KOPT-K1 (cell line): Measurements from ENCODE around the gene VARS1.
"Not testable (repeated sequence)": the region's sequence is repeated elsewhere in the genome, so short reads cannot be mapped to it uniquely, and the experiment has no call there.

Experiments used
- H3K27ac ChIP-seq: fragments of 200-600 bp; sonication (generic); 2 replicates; pipeline ENCODE4 v1.5.1; 2016; ENCODE audit warnings: antibody characterized with exemption, mild to moderate bottlenecking, low read depth, low read length; ENCODE audit not compliant: poor library complexity, severe bottlenecking
- H3K36me3 ChIP-seq: fragments of 200-600 bp; sonication (generic); 2 replicates; pipeline ENCODE4 v1.5.1; 2017; ENCODE audit warnings: antibody characterized with exemption, mild to moderate bottlenecking, low read length, moderate library complexity; ENCODE audit not compliant: insufficient read depth
- H3K9me3 ChIP-seq: fragments of 200-600 bp; sonication (generic); 2 replicates; pipeline ENCODE4 v1.5.1; 2017; ENCODE audit warnings: antibody characterized with exemption, low read length, mild to moderate bottlenecking; ENCODE audit not compliant: insufficient read depth, poor library complexity, severe bottlenecking

Gene VARS1

DNA sequence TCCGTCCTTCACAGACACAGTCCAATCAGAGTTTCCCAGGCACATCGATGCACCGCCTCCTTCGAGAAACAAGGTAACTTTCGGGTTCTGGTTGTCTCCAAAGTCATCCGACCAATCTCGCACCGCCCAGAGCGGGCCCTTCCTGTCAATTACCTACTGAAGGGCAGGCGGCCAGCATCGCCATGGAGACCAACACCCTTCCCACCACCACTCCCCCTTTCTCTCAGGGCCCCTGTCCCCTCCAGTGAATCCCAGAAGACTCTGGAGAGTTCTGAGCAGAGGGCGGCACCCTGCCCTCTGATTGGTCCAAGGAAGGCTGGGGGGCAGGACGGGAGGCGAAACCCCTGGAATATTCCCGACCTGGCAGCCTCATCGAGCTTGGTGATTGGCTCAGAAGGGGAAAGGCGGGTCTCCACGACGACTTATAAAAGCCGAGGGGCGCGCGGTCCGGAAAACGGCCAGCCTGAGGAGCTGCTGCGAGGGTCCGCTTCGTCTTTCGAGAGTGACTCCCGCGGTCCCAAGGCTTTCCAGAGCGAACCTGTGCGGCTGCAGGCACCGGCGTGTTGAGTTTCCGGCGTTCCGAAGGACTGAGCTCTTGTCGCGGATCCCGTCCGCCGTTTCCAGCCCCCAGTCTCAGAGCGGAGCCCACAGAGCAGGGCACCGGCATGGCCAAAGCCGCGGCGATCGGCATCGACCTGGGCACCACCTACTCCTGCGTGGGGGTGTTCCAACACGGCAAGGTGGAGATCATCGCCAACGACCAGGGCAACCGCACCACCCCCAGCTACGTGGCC, 31.9 kb upstream of the VARS1 start, which contains the start of gene HSPA1B:
HSPA1B (plus strand) TSS at position 453 of the 794 bp plus-strand sequence; CDS start at position 666, 213 bp downstream.
- H3K27ac ChIP-seq, result peak within 1 kb of the TSS; percentile 70
- H3K36me3 ChIP-seq, result peaks cover 5% of the 10 kb centered on the region; the same call in 1 of the 2 replicates
- no peaks in the 10 kb centered on the region for H3K9me3 ChIP-seq

DNA sequence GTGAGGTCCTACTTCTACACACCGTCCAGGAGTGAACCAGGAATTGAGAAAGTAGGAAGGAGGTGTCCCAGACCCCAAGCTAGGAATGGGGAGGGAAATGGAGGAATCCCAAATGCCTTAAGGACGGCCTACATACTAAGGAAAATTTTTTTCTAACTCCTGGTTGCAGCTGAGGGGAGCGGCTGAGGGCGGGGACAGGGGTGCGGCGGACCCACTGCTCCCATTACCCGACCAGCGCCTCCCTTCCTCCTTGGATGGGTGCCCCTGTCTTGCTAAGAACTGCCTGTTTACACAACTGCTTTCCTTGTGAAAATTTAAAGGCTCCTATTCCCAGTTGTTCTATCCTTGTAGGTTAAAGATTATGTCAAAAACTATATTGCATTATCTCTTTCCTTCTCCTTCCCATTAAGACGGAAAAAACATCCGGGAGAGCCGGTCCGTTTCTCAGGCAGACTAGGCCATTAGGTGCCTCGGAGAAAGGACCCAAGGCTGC, 31.3 kb upstream of the VARS1 start:
- Histone ChIP-seq H3K27ac (peak overlapping the region; percentile 70), H3K36me3 (peaks cover 5% of the 10 kb centered on the region; the same call in 1 of the 2 replicates)

DNA sequence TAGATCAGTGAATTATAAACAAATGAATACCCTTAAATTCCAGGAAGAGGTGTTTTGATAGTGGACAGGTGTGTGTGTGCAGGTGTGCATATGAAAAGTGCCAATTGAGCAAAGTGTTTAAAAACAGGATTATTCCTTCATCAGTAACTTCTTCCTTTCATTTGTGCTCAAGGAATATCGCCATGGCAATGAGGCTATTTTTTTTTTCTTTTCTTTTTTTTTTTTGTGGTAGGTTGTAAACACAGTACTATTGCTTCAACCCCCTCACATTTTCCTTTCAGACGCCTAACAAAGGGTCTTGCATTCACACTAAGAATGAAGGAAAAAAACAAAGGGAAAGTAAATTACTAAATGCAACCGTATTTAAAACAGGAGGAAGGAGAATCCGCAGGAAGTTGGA, 30.0 kb upstream of the VARS1 start:
- Histone ChIP-seq H3K27ac (no peak overlapping the region), H3K9me3 (no peaks in the 10 kb centered on the region)

More for the DNA sequence above, 31.3 kb upstream of the VARS1 start:
- no peaks in the 10 kb centered on the region for H3K9me3 ChIP-seq

DNA sequence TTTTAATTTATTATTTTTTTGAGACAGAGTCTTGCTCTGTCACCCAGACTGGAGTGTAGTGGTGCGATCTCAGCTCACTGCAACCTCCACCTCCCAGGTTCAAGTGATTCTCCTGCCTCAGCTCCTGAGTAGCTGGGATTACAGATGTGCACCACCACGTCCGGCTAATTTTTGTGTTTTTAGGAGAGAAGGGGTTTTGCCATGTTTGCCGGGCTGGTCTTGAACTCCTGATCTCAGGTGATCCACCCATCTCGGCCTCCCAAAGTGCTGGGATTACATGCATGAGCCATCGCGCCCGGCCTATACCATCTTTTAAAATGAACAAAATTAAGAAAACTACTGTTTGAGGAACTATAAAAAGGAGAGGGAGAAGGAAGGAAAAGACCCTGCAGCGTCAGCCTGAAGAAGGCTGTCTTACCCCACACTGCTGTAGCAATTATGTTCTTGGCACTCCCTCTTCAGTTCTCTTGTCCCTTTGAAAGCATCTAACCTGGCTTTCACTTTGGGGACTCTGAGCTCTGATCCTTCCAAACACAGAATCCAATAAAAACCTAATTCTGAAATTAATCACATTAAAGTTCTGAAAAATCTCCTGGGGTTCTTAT, 28.1 kb upstream of the VARS1 start:
- not testable (repeated sequence) for H3K36me3 ChIP-seq, H3K9me3 ChIP-seq, H3K27ac ChIP-seq

More for the DNA sequence above, 30.0 kb upstream of the VARS1 start:
- no peaks in the 10 kb centered on the region for H3K36me3 ChIP-seq

DNA sequence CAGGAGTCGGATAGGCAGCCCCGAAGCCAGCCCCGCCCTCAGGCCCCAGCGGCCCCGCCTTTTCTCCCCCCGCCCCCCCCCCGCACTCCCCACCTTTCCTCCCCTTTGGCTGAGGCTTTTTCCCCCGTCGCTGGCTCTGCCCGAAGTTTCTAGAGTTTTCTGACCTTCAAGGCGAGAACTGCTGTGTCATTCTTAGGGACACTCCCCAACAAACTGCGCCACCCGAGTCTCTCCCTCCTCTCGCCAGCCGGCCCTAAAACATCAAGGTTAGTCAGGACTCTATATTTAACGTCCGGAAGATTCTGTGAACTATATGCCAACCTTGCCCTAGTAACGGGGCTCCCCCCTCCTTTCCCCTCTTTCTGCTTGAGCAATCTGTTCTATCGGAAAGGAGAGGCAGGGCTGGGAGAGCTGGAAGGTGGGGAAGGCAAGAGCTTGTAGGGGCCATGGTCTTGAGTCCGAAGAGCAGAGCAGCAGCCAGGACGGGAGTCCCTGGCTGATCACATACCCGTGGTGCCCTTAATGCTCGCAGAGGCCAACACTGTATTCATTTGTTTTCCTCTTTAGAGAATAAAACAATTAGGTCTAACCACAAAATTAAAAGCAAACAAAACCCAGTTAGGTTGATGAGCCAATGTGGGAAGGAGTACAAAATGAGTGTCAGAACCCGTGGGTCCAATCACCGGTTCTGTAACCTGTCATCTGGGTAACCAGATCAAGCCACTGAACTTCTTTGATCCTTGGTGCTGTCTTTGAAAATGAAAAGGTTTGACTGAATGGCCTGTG, 26.7 kb upstream of the VARS1 start:
- no peaks in the 10 kb centered on the region for H3K9me3 ChIP-seq
- H3K36me3 ChIP-seq, result no peaks in the 10 kb centered on the region
- H3K27ac ChIP-seq, result peak overlapping the region; percentile 68

DNA sequence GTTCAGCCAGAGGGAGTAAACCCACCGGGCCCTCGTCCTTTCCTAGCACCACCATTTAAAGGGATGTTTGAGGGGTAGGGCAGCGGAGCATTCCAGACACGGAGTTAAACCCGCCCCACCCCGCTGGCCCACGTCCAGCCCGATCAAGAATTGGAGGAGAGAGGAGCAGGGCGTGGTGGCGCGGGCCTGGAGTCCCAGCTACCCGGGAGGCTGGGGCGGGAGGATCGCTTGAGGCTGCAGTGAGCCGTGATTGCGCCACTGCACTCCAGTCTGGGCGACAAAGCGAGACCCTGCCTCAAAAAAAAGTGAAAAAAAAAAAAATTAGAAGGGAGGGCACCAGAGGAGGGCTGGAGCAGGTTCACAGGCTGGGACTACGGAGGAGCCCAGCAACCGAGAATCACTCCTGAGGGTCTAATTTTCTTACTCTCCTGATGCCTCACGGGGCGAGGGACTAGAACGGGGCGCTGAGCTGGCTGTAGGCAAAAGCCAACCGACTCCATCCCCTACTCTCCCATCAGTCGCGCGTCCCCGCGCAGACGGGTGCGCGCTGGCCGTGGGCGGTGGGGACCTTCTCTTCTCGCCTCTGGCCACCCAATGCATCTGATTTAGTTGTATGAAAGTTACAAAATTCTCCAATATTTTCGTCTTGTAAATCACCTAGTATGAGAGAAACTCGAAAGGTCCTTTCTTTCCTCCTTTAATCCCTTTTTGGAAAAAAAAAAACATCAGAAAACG, 25.9 kb upstream of the VARS1 start:
- Histone ChIP-seq H3K36me3 (no peaks in the 10 kb centered on the region), H3K27ac (peak overlapping the region; percentile 68), H3K9me3 (no peaks in the 10 kb centered on the region)

DNA sequence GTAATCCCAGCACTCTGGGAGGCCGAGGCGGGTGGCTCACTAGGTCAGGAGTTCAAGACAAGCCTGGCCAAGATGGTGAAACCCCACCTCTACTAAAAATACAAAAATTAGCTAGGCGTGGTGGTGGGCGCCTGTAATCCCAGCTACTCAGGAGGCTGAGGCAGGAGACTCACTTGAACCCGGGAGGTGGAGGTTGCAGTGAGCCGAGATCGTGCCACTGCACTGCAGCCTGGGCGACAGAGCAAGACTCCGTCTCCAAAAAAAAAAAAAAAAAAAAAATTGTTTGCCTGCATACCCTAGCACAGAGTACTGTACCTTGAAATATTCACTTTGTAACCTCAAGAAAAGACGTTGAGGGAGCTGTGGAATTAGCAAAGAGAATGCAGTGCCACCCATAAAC, 24.8 kb upstream of the VARS1 start:
- H3K9me3 ChIP-seq, H3K36me3 ChIP-seq, H3K27ac ChIP-seq: not testable (repeated sequence)

DNA sequence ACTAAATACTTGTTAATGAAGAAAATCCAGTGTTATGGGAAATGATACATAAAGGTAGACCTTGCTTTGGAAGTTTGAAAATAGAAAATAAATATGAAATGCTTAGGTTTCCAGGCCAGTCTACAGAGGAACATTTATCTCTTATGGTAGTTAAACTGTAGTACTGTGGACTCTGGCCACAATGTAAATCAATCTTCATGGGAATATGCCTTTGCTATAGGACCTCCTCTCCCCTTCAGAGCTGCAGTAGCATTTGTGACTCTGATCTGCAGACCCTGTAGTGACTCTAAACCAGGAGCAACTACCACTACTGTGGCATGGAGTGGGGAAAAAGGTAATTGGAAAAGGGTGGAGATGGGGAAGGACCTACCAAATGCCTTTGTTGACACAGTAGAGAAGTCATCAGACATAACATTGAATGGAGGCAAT, 24.3 kb upstream of the VARS1 start:
- Histone ChIP-seq H3K27ac (no peak overlapping the region), H3K9me3 (no peaks in the 10 kb centered on the region), H3K36me3 (no peaks in the 10 kb centered on the region)

DNA sequence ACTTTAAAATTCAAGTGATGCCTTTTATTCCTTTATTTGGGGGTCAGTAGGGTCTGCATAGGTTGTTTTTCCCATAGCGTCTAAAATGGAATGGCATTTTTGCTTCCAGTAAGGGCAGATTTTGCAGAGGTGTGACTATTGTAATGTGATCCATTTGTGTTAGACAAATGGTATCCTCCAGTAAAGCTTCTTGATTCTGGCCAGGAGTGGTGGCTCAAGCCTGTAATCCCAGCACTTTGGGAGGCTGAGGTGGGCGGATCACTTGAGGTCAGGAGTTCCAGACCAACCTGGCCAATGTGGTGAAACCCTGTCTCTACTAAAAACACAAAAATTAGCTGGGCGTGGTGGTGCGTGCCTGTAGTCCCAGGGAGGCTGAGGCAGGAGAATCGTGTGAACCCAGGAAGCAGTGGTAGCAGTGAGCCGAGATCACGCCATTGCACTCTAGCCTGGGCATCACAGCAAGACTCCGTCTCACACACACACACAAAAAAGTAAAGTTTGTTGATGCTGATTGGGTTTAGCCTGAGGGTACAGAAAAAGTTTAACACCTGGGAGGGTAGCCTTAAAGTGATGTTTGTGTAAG, 22.5 kb upstream of the VARS1 start:
- not testable (repeated sequence) for H3K36me3 ChIP-seq, H3K9me3 ChIP-seq, H3K27ac ChIP-seq

DNA sequence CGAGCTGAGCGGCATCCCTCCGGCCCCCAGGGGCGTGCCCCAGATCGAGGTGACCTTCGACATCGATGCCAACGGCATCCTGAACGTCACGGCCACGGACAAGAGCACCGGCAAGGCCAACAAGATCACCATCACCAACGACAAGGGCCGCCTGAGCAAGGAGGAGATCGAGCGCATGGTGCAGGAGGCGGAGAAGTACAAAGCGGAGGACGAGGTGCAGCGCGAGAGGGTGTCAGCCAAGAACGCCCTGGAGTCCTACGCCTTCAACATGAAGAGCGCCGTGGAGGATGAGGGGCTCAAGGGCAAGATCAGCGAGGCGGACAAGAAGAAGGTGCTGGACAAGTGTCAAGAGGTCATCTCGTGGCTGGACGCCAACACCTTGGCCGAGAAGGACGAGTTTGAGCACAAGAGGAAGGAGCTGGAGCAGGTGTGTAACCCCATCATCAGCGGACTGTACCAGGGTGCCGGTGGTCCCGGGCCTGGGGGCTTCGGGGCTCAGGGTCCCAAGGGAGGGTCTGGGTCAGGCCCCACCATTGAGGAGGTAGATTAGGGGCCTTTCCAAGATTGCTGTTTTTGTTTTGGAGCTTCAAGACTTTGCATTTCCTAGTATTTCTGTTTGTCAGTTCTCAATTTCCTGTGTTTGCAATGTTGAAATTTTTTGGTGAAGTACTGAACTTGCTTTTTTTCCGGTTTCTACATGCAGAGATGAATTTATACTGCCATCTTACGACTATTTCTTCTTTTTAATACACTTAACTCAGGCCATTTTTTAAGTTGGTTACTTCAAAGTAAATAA, 21.8 kb upstream of the VARS1 start:
- not testable (repeated sequence) for H3K36me3 ChIP-seq
- H3K27ac ChIP-seq, result peak overlapping the region; percentile 18

DNA sequence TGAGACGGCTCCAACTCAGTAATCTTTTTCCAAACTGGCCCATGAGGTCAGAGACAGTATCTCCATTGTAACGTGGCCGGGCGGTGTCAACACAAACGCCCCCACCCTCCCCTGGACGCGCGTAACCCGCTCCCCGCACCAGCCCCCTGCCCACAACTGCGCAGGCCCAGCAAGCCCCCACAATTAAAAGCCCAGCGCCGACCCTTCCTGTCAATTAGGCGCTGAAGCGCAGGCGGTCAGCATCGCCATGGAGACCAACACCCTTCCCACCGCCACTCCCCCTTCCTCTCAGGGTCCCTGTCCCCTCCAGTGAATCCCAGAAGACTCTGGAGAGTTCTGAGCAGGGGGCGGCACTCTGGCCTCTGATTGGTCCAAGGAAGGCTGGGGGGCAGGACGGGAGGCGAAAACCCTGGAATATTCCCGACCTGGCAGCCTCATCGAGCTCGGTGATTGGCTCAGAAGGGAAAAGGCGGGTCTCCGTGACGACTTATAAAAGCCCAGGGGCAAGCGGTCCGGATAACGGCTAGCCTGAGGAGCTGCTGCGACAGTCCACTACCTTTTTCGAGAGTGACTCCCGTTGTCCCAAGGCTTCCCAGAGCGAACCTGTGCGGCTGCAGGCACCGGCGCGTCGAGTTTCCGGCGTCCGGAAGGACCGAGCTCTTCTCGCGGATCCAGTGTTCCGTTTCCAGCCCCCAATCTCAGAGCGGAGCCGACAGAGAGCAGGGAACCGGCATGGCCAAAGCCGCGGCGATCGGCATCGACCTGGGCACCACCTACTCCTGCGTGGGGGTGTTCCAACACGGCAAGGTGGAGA, 19.7 kb upstream of the VARS1 start, which contains the start of the genes HSPA1A and HSPA1L:
HSPA1A (plus strand) TSS at position 519 of the 814 bp plus-strand sequence; CDS start at position 733, 214 bp downstream.
HSPA1L (minus strand) TSS at position 259 of the 814 bp plus-strand sequence. CDS start 3,311 bp downstream, outside the sequence.
- Histone ChIP-seq H3K36me3 (no peaks in the 10 kb centered on the region), H3K27ac (no peak within 1 kb of the TSS)

More for the DNA sequence above, 21.8 kb upstream of the VARS1 start:
- not testable (repeated sequence) for H3K9me3 ChIP-seq

DNA sequence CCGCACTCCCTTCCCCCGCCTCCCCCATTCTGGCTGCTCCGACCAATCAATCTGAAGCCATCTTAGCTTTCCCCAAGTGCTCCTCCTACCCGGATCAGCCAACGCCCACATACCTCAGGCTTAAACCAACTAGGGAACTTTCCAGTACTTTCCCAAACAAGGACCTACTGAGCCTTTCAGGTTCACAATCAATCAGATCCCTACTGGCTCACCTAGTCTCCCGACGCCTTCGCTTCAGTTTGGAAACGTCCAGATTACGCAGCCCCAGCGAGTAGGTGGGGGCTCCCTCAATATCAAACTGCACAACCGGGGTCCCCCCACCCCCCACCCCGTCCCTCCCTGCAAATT, 19.1 kb upstream of the VARS1 start:
- no peaks in the 10 kb centered on the region for H3K36me3 ChIP-seq
- no peak overlapping the region for H3K27ac ChIP-seq
- no peaks in the 10 kb centered on the region for H3K9me3 ChIP-seq

More for the DNA sequence above, 19.7 kb upstream of the VARS1 start, which contains the start of the genes HSPA1A and HSPA1L:
- H3K9me3 ChIP-seq, result no peaks in the 10 kb centered on the region

DNA sequence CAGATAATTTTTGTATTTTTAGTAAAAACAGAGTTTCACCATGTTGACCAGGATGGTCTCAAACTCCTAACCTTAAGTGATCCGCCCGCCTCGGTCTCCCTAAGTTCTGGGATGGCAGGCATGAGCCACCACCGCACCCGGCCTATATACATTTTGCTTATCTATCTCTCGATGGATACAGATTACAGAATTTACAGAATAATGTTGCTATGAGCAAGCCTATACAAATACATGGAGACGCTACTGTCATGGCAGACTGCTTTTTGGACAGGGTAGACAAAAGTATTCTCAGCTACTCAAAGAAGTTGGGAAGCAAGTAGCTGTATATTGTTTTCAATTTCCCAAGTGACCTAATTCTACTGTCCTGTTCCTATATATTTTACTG, 17.9 kb upstream of the VARS1 start:
- H3K9me3 ChIP-seq, result no peaks in the 10 kb centered on the region
- no peaks in the 10 kb centered on the region for H3K36me3 ChIP-seq
- H3K27ac ChIP-seq, result no peak overlapping the region
